Measurements from ENCODE around the gene ENDOG. TPM values are rescaled to one million over a fixed set of nuclear protein-coding genes. Genes with fewer than 3 reads are reported as not detected.
"Not testable (repeated sequence)": the region's sequence is repeated elsewhere in the genome, so short reads cannot be mapped to it uniquely, and the experiment has no call there.

ENDOG gene
- 15.5 and 32.9 TPM in 2 replicates for total RNA-seq (2014; rRNA removed; shearing (Covaris generic))

DNA sequence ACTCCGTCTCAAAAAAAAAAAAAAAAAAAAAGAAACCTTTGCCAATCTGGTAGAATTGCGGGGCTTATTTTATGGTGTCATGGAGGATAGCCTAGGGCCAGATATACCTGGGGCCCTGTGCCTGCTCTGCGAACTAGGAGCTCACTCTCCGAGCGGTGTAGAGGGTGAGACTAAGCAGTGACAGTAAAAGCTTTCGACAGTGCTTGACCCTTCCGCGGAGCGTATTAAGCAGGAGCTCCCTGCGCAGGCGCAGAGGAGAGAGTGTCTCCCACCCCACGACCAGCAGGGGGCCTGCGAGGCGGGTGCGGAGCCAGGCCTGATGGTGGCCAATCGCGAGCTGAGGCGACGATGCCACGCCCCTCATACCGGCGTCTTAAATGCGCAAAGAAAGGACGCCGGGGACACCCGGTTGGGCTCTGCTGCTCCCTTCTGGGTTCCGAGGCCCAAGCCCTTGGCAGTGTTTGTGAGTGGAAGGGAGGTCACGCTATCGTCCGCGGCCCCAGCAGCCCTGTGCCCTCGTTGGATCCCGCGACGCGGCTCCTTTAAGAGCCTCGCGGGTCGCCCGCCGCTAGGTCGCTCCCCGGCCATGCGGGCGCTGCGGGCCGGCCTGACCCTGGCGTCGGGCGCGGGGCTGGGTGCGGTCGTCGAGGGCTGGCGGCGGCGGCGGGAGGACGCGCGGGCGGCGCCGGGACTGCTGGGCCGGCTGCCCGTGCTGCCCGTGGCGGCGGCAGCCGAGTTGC lies at the start of gene ENDOG:
Gene ENDOG, plus strand, starts transcription at position 402 of the 740 bp plus-strand sequence. Its CDS starts 185 bp downstream, at position 587.
- peak; percentile 99 for DNase-seq
- Histone ChIP-seq H3K27me3 (ENCODE audit: control insufficient read depth, insufficient read depth, low read length) (peaks cover 2% of the 10 kb centered on the region; the same call in 1 of the 2 replicates), H3K4me3 (ENCODE audit: insufficient read depth, low read depth, low read length) (peak within 1 kb of the TSS; percentile 69), H3K36me3 (replicated peaks; ENCODE audit: control insufficient read depth, insufficient read depth, low read length) (peaks cover 10% of the 10 kb centered on the region)

DNA sequence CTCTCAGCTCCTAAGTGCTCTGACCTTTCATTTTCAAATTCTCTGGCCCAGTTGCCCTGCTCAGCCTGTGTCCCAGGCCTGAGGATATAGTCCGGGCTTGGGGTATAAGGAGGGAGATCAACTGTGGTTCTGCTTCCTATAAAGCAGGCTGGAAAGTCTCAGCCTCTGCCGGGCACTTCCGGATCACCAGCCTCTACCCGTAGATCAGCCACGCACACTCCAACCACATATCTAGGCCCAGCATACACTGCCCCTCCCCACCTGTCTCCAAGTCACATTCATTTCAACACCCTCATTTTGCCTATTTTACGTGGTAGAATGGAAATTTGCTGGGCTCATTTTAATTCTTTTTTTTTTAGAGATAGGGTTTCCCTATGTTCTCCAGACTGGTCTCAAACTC lies 49.7 kb upstream of the ENDOG start:
- no peak for DNase-seq
- H3K4me3 ChIP-seq (ENCODE audit: insufficient read depth, low read depth, low read length), result no peak overlapping the region

DNA sequence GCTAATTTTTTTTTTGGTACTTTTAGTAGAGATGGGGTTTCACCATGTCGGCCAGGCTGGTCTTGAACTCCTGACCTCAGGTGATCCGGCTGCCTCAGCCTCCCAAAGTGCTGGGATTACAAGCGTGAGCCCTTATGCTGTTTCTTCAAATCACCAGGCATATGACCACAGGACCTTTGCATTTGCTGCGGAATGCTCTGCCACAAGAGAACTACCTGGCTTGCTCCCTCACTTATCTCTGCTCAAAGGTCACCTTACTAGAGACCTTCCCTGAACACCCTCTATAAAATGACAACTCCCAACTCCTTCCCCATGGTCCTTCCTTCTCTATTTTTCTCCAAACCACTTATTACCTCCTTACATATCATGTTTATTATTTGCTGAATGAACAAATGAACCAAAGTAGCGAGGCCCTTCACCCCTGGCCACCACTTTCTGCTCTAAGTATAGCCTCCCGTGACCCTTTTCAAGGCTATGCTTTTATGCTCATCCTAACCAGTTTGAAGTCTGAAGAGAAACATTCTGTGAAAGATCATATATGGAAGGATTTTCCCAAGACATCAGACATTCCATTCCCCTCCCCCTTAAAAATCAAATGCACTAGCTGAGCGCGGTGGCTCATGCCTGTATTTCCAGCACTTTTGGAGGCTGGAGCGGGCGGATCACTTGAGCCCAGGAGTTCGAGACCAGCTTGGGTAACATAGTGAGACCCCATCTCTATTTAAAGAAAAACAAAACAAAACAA lies 47.8 kb upstream of the ENDOG start:
- Histone ChIP-seq H3K27me3 (ENCODE audit: control insufficient read depth, insufficient read depth, low read length) (no peaks in the 10 kb centered on the region), H3K4me3 (ENCODE audit: insufficient read depth, low read depth, low read length) (peak overlapping the region; percentile 77), H3K36me3 (replicated peaks; ENCODE audit: control insufficient read depth, insufficient read depth, low read length) (no peaks in the 10 kb centered on the region)
- DNase-seq, result no peak

More for the DNA sequence above, 49.7 kb upstream of the ENDOG start:
- H3K27me3 ChIP-seq (ENCODE audit: control insufficient read depth, insufficient read depth, low read length), result no peaks in the 10 kb centered on the region
- H3K36me3 ChIP-seq (replicated peaks; ENCODE audit: control insufficient read depth, insufficient read depth, low read length), result no peaks in the 10 kb centered on the region

DNA sequence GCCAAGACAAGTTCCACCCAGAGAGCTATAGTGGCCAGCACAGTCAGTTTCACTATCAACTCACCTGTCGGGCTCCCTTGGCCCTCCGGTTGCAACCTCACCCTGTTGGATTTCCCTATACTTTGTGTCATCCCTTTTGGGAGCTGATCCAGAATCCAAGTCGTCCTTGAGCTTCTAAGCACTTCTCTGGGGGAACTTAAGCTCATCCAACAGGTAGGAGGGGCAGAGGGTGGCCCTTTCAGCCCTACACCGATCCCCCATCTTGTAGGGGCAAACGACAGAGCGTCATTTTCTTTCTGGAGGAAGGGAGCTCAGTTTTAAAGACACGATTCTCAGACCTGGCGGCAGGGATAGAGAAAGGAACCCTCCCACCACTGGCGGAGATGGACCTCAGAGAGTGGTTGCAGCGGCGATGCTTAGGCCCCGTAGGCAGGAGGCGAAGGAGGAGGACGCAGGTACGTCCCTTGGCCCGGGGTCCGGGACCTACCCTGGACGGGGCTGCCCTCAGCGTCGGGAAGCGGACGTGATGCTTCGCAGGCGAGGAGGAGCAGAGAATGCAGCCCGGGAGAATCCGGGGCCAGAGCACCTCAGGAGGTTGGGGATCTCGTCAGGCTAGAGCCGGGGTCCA lies 47.1 kb upstream of the ENDOG start:
- Histone ChIP-seq H3K4me3 (ENCODE audit: insufficient read depth, low read depth, low read length) (peak overlapping the region; percentile 77), H3K27me3 (ENCODE audit: control insufficient read depth, insufficient read depth, low read length) (no peaks in the 10 kb centered on the region), H3K36me3 (replicated peaks; ENCODE audit: control insufficient read depth, insufficient read depth, low read length) (no peaks in the 10 kb centered on the region)
- DNase-seq, result no peak

DNA sequence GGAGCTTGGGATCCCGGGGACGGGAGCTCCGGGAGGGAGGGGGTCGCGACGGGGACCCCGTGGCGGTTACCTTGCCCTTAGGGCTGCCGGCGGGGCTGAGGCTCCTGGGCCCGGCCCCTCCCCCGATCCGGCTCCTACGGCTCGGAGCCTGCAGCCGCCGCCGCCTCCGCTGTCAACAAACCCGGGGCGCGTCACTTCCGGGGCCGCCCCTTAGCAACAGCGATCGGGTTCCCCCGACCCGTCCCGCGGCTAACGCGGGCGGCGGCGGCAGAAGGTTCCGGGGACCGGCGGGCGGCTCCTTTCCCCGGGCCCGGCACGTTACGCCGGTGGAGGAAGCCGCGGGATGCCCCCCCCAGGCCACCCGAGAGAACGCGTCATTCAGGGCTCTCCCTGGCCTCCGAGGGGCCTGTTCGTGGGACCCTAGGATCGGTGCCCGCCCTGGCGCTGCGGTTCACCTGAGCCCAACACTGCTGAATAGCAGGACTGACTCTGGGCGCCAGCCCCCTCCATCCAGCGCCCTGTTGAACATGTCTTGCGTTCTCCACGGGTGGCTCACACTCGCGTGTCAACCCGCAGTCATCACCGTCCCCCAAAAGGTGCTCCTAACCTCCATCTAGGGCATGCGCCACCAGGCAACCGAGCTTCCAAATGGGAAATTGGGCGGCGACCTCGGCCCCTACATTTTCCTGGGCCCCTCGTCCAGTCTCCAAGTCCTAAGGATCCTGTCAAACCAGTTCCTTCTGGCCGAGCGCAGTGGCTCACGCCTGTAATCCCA lies 46.4 kb upstream of the ENDOG start, which contains the start of gene ZER1:
Gene ZER1, minus strand, starts transcription at position 183 of the 775 bp plus-strand sequence. CDS start 16,362 bp downstream, outside the sequence.
- Histone ChIP-seq H3K4me3 (ENCODE audit: insufficient read depth, low read depth, low read length) (peak within 1 kb of the TSS; percentile 77), H3K27me3 (ENCODE audit: control insufficient read depth, insufficient read depth, low read length) (no peaks in the 10 kb centered on the region)

DNA sequence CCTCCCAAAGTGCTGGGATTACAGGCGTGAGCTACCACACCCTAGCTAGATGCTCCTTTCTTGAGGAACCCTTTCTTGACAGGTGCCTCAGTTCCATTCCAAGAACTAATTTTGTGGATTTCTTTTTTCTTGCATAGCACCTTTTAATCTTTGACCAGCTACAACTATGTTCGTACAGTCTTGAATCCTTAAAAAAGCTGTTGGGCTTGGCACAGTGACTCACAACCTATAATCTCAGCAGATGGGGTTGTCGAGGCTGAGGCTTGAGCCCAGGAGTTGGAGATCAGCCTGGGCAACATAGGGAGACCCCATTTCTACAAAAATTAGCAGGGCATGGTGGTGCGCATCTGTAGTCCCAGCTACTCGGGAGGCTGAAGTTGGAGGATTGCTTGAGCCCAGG lies 45.3 kb upstream of the ENDOG start:
- no peak for DNase-seq
- no peak overlapping the region for H3K4me3 ChIP-seq (ENCODE audit: insufficient read depth, low read depth, low read length)
- no peaks in the 10 kb centered on the region for H3K27me3 ChIP-seq (ENCODE audit: control insufficient read depth, insufficient read depth, low read length)

More for the DNA sequence above, 46.4 kb upstream of the ENDOG start, which contains the start of gene ZER1:
- H3K36me3 ChIP-seq (replicated peaks; ENCODE audit: control insufficient read depth, insufficient read depth, low read length), result no peaks in the 10 kb centered on the region
- peak; percentile 99 for DNase-seq

DNA sequence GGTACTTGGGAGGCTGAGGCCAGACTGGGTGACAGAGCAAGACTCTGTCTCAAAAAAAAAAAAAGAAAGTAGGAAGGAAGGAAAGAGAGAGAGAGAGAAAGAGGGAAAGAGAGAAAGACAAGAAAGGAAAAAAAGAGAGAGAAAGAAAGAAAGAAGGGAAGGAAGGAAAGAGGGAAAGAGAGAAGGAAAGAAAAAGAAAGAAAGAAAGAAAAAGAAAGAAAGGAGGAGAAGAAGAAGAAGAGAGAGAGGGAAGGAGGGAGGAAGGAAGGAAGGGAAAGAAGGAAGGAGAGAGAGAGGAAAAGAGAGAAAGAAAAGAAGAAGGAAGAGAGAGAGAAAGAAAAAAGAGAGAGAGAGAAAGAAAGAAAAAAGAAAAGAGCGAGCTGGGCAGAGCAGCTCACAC lies 43.5 kb upstream of the ENDOG start:
- no peak for DNase-seq
- no peaks in the 10 kb centered on the region for H3K27me3 ChIP-seq (ENCODE audit: control insufficient read depth, insufficient read depth, low read length)
- H3K4me3 ChIP-seq (ENCODE audit: insufficient read depth, low read depth, low read length), result no peak overlapping the region
- no peaks in the 10 kb centered on the region for H3K36me3 ChIP-seq (replicated peaks; ENCODE audit: control insufficient read depth, insufficient read depth, low read length)

More for the DNA sequence above, 45.3 kb upstream of the ENDOG start:
- no peaks in the 10 kb centered on the region for H3K36me3 ChIP-seq (replicated peaks; ENCODE audit: control insufficient read depth, insufficient read depth, low read length)

DNA sequence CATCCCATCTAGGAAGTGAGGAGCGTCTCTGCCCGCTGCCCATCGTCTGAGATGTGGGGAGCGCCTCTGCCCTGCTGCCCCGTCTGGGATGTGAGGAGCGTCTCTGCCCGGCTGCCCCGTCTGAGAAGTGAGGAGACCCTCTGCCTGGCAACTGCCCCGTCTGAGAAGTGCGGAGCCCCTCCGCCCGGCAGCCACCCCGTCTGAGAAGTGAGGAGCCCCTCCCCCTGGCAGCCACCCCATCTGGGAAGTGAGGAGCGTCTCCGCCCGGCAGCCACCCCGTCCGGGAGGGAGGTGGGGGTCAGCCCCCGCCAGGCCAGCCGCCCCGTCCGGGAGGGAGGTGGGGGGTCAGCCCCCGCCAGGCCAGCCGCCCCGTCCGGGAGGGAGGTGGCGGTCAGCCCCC lies 38.2 kb upstream of the ENDOG start:
- H3K36me3 ChIP-seq (replicated peaks; ENCODE audit: control insufficient read depth, insufficient read depth, low read length); H3K27me3 ChIP-seq (ENCODE audit: control insufficient read depth, insufficient read depth, low read length); H3K4me3 ChIP-seq (ENCODE audit: insufficient read depth, low read depth, low read length); DNase-seq: not testable (repeated sequence)

DNA sequence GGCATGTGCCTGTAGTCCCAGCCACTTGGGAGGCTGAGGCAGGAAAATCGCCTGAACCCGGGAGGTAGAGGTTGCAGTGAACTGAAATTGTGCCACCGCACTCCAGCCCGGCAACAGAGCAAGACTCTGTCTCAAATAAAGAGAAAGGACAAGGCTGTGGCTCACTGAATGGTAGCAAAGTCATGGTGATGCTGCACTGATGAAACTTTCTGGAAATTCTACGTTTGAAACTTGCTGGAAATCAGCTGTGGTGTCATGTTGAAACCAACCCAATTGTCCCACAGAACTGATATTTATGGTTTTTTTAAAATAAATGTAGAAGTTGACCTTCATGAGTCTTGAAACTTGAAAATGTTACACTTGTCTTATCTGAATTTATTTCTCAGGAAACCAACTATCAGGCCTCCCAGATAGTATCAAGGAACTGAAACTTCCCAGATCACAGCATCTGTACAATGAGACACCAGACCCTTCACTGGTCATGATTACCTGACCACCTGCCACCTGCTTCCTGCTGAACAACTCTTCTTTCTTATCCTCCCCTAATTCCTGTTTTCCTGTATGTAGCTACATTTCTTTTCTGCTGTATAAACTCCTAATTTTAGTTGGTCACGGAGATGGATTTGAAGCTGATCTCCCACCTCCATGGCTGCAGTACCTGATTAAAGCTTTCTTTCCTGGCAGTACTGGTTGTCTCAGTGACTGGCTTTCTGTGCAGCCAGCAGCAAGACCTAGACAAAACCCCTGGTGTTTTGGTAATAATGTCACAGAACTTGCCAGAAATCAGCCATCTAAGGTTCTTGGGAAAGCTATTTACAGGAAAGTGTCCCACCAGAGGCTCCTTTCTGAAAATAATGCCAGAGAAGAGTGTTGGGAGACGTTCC lies 36.9 kb upstream of the ENDOG start:
- Histone ChIP-seq H3K36me3 (replicated peaks; ENCODE audit: control insufficient read depth, insufficient read depth, low read length) (no peaks in the 10 kb centered on the region), H3K4me3 (ENCODE audit: insufficient read depth, low read depth, low read length) (no peak overlapping the region), H3K27me3 (ENCODE audit: control insufficient read depth, insufficient read depth, low read length) (no peaks in the 10 kb centered on the region)
- no peak for DNase-seq

DNA sequence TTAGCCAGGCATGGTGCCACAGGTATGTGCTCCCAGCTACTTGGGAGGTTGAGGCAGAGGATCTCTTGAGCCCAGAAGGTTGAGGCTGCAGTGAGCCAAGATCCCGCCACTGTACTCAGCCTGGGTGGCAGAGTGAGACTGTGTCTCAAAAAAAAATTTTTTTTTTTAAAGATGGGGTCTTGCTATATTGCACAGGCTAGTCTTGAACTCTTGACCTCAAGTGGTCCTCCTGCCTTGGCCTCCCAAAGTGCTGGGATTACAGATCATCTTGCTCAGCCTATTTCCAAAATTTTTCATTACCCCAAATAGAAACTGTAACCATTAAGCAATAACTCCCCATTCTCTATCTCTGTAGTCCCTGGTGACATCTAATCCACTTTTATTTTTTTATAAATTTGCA lies 35.6 kb upstream of the ENDOG start:
- no peak for DNase-seq
- Histone ChIP-seq H3K4me3 (ENCODE audit: insufficient read depth, low read depth, low read length) (no peak overlapping the region), H3K27me3 (ENCODE audit: control insufficient read depth, insufficient read depth, low read length) (no peaks in the 10 kb centered on the region), H3K36me3 (replicated peaks; ENCODE audit: control insufficient read depth, insufficient read depth, low read length) (no peaks in the 10 kb centered on the region)

DNA sequence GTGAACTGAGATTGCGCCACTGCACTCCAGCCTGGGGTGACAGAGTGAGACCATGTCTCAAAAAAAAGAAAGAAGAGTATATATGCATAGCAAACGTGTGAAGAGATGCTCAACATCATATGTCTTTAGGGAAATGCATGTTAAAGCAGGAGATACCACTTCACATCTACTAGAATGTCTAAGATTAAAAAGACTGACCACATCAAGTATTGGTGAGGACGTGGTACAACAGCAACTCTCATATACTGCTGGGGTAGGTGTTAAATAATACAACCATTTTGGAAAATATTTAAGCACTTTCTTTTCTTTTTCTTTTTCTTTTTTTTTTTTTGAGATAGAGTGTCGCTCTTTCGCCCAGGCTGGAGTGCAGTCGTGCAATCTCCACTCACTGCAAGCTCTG lies 32.9 kb upstream of the ENDOG start:
- Histone ChIP-seq H3K36me3 (replicated peaks; ENCODE audit: control insufficient read depth, insufficient read depth, low read length) (no peaks in the 10 kb centered on the region; the same call in 1 of the 2 replicates), H3K4me3 (ENCODE audit: insufficient read depth, low read depth, low read length) (no peak overlapping the region), H3K27me3 (ENCODE audit: control insufficient read depth, insufficient read depth, low read length) (no peaks in the 10 kb centered on the region)
- DNase-seq, result no peak

DNA sequence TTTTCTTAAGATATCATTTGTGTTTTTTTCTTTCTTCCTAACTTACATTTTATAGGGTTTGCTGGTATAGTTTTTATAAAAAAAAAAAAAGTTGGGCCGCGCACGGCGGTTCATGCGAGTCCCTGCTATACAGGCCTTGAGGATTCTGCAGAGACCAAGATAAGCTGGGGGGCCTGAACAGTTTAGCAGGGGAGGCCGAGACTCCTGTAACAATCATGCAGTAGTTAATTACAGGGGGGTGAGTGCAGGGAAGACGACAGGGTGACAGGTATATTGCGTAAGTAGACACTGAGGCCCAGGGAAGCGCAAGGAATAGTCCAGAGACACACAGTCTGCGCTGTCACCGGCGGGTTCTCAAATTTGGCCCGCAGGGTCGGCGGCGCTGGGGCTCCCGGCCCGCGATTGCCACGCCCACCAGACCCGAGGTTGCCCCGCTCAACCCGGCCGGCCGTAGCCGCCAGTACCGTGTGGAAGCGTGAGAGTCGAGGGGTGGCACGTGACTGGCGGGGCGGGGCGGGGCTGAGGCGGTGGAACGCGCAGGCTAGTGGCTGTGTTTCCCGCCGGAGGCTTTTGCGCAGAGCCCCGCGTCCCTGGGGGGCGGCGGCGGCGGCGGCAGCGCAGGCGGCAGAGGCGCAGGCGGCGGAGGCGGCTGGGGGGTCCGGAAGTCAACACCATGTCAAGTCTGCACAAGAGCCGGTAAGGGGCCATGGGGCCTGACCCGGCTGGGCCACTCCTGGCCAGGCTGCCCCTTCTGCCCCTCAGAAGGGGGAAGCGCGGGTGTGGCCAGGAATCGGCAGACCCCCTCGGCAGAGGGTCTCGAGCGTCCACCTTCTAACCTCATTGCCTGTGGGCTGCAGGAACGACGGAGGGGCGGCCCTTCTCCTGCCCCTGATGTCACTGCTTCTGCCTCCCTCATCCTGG lies 31.4 kb upstream of the ENDOG start, which contains the start of gene TBC1D13:
Gene TBC1D13, plus strand, starts transcription at position 573 of the 921 bp plus-strand sequence. Its CDS starts 101 bp downstream, at position 674.
- Histone ChIP-seq H3K27me3 (ENCODE audit: control insufficient read depth, insufficient read depth, low read length) (no peaks in the 10 kb centered on the region), H3K36me3 (replicated peaks; ENCODE audit: control insufficient read depth, insufficient read depth, low read length) (peaks cover 3% of the 10 kb centered on the region), H3K4me3 (ENCODE audit: insufficient read depth, low read depth, low read length) (peak within 1 kb of the TSS; percentile 92)
- DNase-seq, result peak; percentile 99

Measured in H7 (cell line).